ENCODE results near the gene SGK2. TPM values are rescaled to one million over a fixed set of nuclear protein-coding genes. Genes with fewer than 3 reads are reported as not detected.

The SGK2 gene
- total RNA-seq, 4 donors from 2014 or later: 0.87 to 3.6 (median 1.3) TPM

- Histone ChIP-seq H3K4me1 (no peaks in the 10 kb centered on the region), H3K36me3 (peaks cover 0 to 8% (median 0%) of the 10 kb centered on the region in 3 donors), H3K9me3 (no peaks in the 10 kb centered on the region), H3K27me3 (no peaks in the 10 kb centered on the region), H3K4me3 (no peak overlapping the region), H3K27ac (no peak overlapping the region)
- no peak for DNase-seq (ENCODE audit: low spot score in 2 of 2)
- WGBS, 2 donors: 91 to 92% methylated on average over 6 to 8 of the region's 8 CpGs
- no peak for TF ChIP-seq POLR2A (IDR thresholded peaks at IDR 0.05)
- no peak for TF ChIP-seq EP300 (IDR thresholded peaks at IDR 0.05)
- TF ChIP-seq CTCF (IDR thresholded peaks at IDR 0.05): no peak
Measured at GRCh38 chr20:43572891-43573290, 14.1 kb downstream of the SGK2 start.

- Histone ChIP-seq H3K27ac (no peak overlapping the region), H3K4me1 (no peaks in the 10 kb centered on the region), H3K9me3 (no peaks in the 10 kb centered on the region), H3K4me3 (no peak overlapping the region), H3K27me3 (no peaks in the 10 kb centered on the region), H3K36me3 (no peaks in the 10 kb centered on the region)
- 63 to 76% methylated on average over 10 of the region's 10 CpGs for WGBS, 2 donors
- TF ChIP-seq POLR2A (IDR thresholded peaks at IDR 0.05) (no peak), CTCF (IDR thresholded peaks at IDR 0.05) (no peak)
- DNase-seq (ENCODE audit: low spot score in 2 of 2): no peak
Measured at GRCh38 chr20:43576108-43576507, 17.3 kb downstream of the SGK2 start.

GRCh38 chr20:43579861-43580793 lies 21.3 kb downstream of the SGK2 start:
- Histone ChIP-seq H3K27me3 (no peaks in the 10 kb centered on the region), H3K27ac (no peak overlapping the region), H3K9me3 (no peaks in the 10 kb centered on the region), H3K4me3 (no peak overlapping the region), H3K36me3 (no peaks in the 10 kb centered on the region), H3K4me1 (no peaks in the 10 kb centered on the region)
- TF ChIP-seq CTCF (IDR thresholded peaks at IDR 0.05) (no peak), EP300 (IDR thresholded peaks at IDR 0.05) (no peak), POLR2A (IDR thresholded peaks at IDR 0.05) (no peak)
- 61 to 65% methylated on average over 7 of the region's 7 CpGs for WGBS, 2 donors
- DNase-seq (ENCODE audit: low spot score in 2 of 2): no peak

GRCh38 chr20:43583133-43583864 lies 24.5 kb downstream of the SGK2 start:
- no peak for DNase-seq (ENCODE audit: low spot score in 2 of 2)
- H3K9me3 ChIP-seq: no peaks in the 10 kb centered on the region
- no peaks in the 10 kb centered on the region for H3K27me3 ChIP-seq
- H3K36me3 ChIP-seq: no peaks in the 10 kb centered on the region
- 81 to 85% methylated on average over 7 of the region's 7 CpGs for WGBS, 2 donors
- H3K4me3 ChIP-seq: no peak overlapping the region
- H3K4me1 ChIP-seq: no peaks in the 10 kb centered on the region
- no peak overlapping the region for H3K27ac ChIP-seq
- no peak for TF ChIP-seq POLR2A (IDR thresholded peaks at IDR 0.05)
- no peak for TF ChIP-seq EP300 (IDR thresholded peaks at IDR 0.05)
- no peak for TF ChIP-seq CTCF (IDR thresholded peaks at IDR 0.05)

- no peaks in the 10 kb centered on the region for H3K27me3 ChIP-seq
- WGBS, 2 donors: 33 to 37% methylated on average over 2 of the region's 2 CpGs
- peak; percentile 74 for DNase-seq (ENCODE audit: low spot score in 2 of 2)
- H3K36me3 ChIP-seq: no peaks in the 10 kb centered on the region
- no peaks in the 10 kb centered on the region for H3K9me3 ChIP-seq
- no peaks in the 10 kb centered on the region for H3K4me1 ChIP-seq
- peak in 1 of 2 donors; percentile 17 for TF ChIP-seq EP300 (IDR thresholded peaks at IDR 0.05)
- no peak for TF ChIP-seq CTCF (IDR thresholded peaks at IDR 0.05)
- H3K27ac ChIP-seq: no peak overlapping the region
- H3K4me3 ChIP-seq: no peak overlapping the region
Measured at GRCh38 chr20:43583982-43584432, 25.2 kb downstream of the SGK2 start.
